PC-9 (cell line): Measurements from ENCODE around the gene NATD1. TPM values are rescaled to one million over a fixed set of nuclear protein-coding genes. Genes with fewer than 3 reads are reported as not detected.
A peak's percentile ranks its signal among the peaks of the same experiment; 100 is the strongest.

Experiments
- BruUV-seq: library from RNA; stranded (reverse); fragments of 400-500 nt; replicated peaks from 2 replicates; lab custom pipeline; 2021; lab: Mats Ljungman, UMichigan
- CTCF ChIA-PET: fragments of 300-600 bp; sonication (Branson Sonifier 250); formaldehyde crosslinking; loops from one replicate; lab custom pipeline; 2022; ENCODE audit warnings: antibody characterized with exemption; lab: Charles Lee
- POLR2A ChIA-PET: fragments of 300-600 bp; sonication (Branson Sonifier 250); formaldehyde crosslinking; loops from one replicate; lab custom pipeline; 2022; ENCODE audit warnings: antibody characterized with exemption; ENCODE audit not compliant: unreplicated experiment; lab: Charles Lee
- DNase-seq, 2 experiments: peaks; one replicate each; pipeline versions ENCODE4 v3.0.0 to v3.0.0-alpha.2; 2015 to 2022; ENCODE audit warnings: mixed read lengths in 1 of 2
- H2AFZ ChIP-seq: fragments of 200-600 bp; sonication (generic); 2 replicates; pipeline ENCODE4 v1.8.1; 2017; ENCODE audit warnings: antibody characterized with exemption
- H3F3A ChIP-seq: fragments of 200-600 bp; sonication (generic); 2 replicates; pipeline ENCODE4 v1.8.1; 2017; ENCODE audit warnings: antibody characterized with exemption, mild to moderate bottlenecking, low read depth; ENCODE audit not compliant: insufficient read depth
- H3K27ac ChIP-seq: fragments of 200-600 bp; sonication (generic); 2 replicates; pipeline ENCODE4 v1.6.1; 2016; ENCODE audit warnings: mixed run types
- H3K27me3 ChIP-seq: fragments of 200-600 bp; sonication (generic); 2 replicates; pipeline ENCODE4 v1.6.1; 2016; ENCODE audit warnings: low read depth, mixed run types; ENCODE audit not compliant: insufficient read depth
- H3K36me3 ChIP-seq: fragments of 200-600 bp; sonication (generic); 2 replicates; pipeline ENCODE4 v1.6.1; 2016; ENCODE audit warnings: low read depth, mixed run types
- H3K4me1 ChIP-seq: fragments of 200-600 bp; sonication (generic); replicated peaks from 2 replicates; pipeline ENCODE4 v1.6.1; 2016; ENCODE audit warnings: mixed run types; ENCODE audit not compliant: insufficient read depth
- H3K4me2 ChIP-seq: fragments of 200-600 bp; sonication (generic); 2 replicates; pipeline ENCODE4 v1.6.1; 2017; ENCODE audit warnings: mixed run types
- H3K4me3 ChIP-seq: fragments of 200-600 bp; sonication (generic); 2 replicates; pipeline ENCODE4 v1.6.1; 2016; ENCODE audit warnings: mixed run types
- H3K79me2 ChIP-seq: fragments of 200-600 bp; sonication (generic); 2 replicates; pipeline ENCODE4 v1.6.1; 2017; ENCODE audit warnings: low read depth, mixed run types
- H3K9me2 ChIP-seq: fragments of 200-600 bp; sonication (generic); 2 replicates; pipeline ENCODE4 v1.8.1; 2017; ENCODE audit warnings: mild to moderate bottlenecking; ENCODE audit not compliant: insufficient read depth
- H3K9me3 ChIP-seq: fragments of 200-600 bp; sonication (generic); 2 replicates; pipeline ENCODE4 v1.8.1; 2016; ENCODE audit warnings: low read depth; ENCODE audit not compliant: insufficient read depth
- H4K20me1 ChIP-seq: fragments of 200-600 bp; sonication (generic); 2 replicates; pipeline ENCODE4 v1.8.1; 2017; ENCODE audit not compliant: insufficient read depth
- EZH2 ChIP-seq: fragments of 200-600 bp; sonication (generic); IDR thresholded peaks from 2 replicates; pipeline ENCODE4 v1.8.0; 2017; ENCODE audit warnings: antibody characterized with exemption, low read depth
- intact Hi-C: fragments of 100-400 bp; cut with micrococcal nuclease; formaldehyde crosslinking; loops from one replicate; pipeline ENCODE4 v1.10.0; 2022; ENCODE audit not compliant: unreplicated experiment
- total RNA-seq: library from RNA; stranded (reverse); gene quantifications from 2 replicates; pipeline ENCODE4 v1.2.3, GENCODE V29; 2021
- TF ChIP-seq, protein P1 (sequence below): fragments of 200-600 bp; sonication (generic); conservative IDR thresholded peaks from 2 replicates; pipeline ENCODE4 v1.6.1; 2017; ENCODE audit warnings: mixed run types, antibody characterized with exemption, mild to moderate bottlenecking, moderate library complexity

Gene NATD1
- total RNA-seq, 1 experiment from 2014 or later = 5.4 TPM

DNA sequence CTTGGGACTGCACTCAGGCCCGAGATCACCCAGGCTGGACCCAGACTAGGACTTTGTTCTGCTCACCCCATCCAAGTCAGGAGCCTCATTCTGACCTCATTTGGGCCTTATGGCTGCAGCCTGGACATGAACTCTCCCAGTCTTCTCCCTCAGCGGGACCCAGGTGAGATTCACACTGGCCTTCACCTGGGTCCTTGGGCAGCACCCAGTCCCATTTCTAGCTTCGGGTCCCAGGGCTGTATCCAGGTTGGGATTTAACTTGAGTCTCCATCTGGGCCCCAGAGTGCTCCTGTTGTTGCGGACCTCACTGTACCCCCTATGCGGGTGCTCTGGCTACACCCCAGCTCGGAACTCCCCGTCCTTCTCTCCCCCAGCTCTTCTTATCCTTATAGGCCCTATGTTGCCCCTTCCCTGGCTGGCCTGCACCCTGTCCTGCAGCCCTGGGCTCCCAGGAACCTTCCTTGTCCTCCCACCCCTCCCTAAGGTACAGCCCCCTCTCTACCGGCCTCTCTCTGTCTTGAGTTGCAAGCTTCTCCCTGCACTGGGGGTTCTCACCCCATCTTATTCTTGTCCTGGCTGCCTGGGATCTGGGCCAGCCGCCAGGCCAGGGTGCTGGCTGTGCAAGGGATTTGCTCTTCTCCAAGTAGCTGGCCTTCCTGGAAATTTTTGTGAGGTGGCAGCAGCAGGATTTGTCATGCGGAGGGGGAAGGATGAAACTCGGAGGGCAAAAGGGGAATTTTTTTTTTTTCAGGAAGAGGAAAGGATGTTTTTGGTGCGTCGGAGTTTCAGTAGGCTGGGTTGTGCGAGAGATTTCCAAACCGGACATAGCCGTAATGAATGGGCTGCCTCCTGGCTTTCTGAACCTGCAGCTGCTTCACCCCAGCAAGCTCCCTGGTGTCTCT, 32.2 kb upstream of the NATD1 start:
- Histone ChIP-seq H3K4me3 (peak overlapping the region; percentile 76), H3K4me1 (peaks cover 46% of the 10 kb centered on the region), H3K79me2 (peaks cover 49% of the 10 kb centered on the region), H4K20me1 (peaks cover 13% of the 10 kb centered on the region), H3K9me3 (no peaks in the 10 kb centered on the region), H3K36me3 (no peaks in the 10 kb centered on the region), H3K4me2 (peak overlapping the region; percentile 97), H3K9me2 (no peaks in the 10 kb centered on the region), H3F3A (peaks cover 44% of the 10 kb centered on the region), H2AFZ (no peak overlapping the region), H3K27me3 (no peaks in the 10 kb centered on the region), H3K27ac (peak overlapping the region; percentile 96)
- peak in 1 of 2 experiments; percentile 32 for DNase-seq
- ChIA-PET CTCF (interaction anchor here (1.6 kb wide), 1 partner anchor 9 kb away, joined by 3 read pairs; no protein-coding TSS in a partner anchor), POLR2A (interaction anchor here (0.6 to 1.1 kb wide), 5 partner anchors 71 to 1533 kb away, joined by 4 to 8 read pairs (median 5); partner anchors contain the start of genes DHRS7B and TMEM11)
- intact Hi-C loops = loop anchor here (2.0 to 5.0 kb wide), 4 partner anchors 33 to 243 kb away; partner anchors contain the start of genes DHRS7B, NATD1 and USP22
- no TSS peak for BruUV-seq
- TF ChIP-seq EZH2 = no peak
- TF ChIP-seq, protein P1, sequence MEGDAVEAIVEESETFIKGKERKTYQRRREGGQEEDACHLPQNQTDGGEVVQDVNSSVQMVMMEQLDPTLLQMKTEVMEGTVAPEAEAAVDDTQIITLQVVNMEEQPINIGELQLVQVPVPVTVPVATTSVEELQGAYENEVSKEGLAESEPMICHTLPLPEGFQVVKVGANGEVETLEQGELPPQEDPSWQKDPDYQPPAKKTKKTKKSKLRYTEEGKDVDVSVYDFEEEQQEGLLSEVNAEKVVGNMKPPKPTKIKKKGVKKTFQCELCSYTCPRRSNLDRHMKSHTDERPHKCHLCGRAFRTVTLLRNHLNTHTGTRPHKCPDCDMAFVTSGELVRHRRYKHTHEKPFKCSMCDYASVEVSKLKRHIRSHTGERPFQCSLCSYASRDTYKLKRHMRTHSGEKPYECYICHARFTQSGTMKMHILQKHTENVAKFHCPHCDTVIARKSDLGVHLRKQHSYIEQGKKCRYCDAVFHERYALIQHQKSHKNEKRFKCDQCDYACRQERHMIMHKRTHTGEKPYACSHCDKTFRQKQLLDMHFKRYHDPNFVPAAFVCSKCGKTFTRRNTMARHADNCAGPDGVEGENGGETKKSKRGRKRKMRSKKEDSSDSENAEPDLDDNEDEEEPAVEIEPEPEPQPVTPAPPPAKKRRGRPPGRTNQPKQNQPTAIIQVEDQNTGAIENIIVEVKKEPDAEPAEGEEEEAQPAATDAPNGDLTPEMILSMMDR = no peak

DNA sequence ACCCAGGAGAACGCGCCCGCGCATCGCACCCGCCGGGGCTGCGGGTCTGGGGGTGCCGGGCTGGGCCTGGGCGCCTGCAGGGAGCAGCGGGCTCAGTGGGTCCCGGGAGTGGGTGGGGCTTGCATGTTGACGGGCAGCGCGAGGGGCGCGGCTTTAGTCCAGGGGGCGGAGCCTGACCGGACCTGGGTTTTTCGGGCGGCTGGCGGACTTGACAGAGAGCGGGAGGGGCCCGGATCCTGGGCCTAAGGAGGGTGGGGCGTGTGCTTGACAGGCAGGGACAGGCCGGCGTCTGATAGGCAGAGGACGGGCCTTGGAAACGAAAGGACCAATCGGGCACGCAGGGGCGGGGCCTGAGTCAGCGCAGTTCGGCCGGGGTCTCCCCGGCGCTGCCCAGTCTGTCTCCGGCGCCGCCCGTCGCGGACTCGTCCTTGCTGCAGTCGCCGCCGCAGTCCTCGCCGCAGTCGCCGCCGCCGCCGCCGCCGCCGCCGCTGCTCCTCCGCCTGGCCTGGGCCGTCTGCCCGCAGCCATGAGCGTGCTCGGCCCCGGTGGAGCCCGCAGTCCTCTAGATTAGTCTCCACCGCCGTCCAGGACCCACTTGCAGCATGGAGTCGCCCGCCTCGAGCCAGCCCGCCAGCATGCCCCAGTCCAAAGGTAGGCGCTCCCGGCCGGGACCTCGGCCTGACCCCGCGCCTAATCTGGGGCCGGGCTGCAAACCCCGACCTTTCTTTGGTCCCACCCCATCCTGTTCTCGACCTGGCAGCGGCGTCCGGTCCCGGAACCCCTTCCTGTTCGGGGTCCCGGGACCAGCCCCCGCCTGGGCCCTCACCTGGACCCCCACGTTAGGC, 31.3 kb upstream of the NATD1 start, which contains the start of gene MAP2K3:
TSS of gene MAP2K3 (plus strand) at position 393 of the 845 bp plus-strand sequence. CDS start at position 603, 210 bp downstream.
- Histone ChIP-seq H3K27ac (peak within 1 kb of the TSS; percentile 96), H3K4me2 (peak within 1 kb of the TSS; percentile 97), H3K4me1 (peaks cover 46% of the 10 kb centered on the region), H3F3A (peaks cover 44% of the 10 kb centered on the region), H2AFZ (no peak within 1 kb of the TSS), H3K36me3 (no peaks in the 10 kb centered on the region), H3K4me3 (peak within 1 kb of the TSS; percentile 76), H3K79me2 (peaks cover 41% of the 10 kb centered on the region), H3K9me2 (no peaks in the 10 kb centered on the region), H3K27me3 (no peaks in the 10 kb centered on the region), H4K20me1 (peaks cover 12% of the 10 kb centered on the region), H3K9me3 (no peaks in the 10 kb centered on the region)
- ChIA-PET CTCF (no interaction called here), POLR2A (interaction anchor here (0.6 to 0.7 kb wide), 3 partner anchors 70 to 672 kb away, joined by 5 read pairs; partner anchors contain the start of gene TMEM11)
- intact Hi-C loops = loop anchor here (5.0 kb wide), 2 partner anchors 32 to 157 kb away; partner anchors contain the start of genes DHRS7B and NATD1
- TF ChIP-seq, protein P1 = no peak
- no peak for TF ChIP-seq EZH2
- BruUV-seq = no TSS peak
- DNase-seq = peak; percentile 96 to 100
